Astrocyte (in vitro differentiated cells and primary cell): Measurements from ENCODE around the gene R3HDML. TPM values are rescaled to one million over a fixed set of nuclear protein-coding genes. Genes with fewer than 3 reads are reported as not detected.

Experiments
- DNase-seq: peaks from one replicate; pipeline ENCODE4 v3.0.0-alpha.2; 2010; ENCODE audit warnings: low read depth
- FAIRE-seq: peaks from 2 replicates; lab custom pipeline; 2011; peaks lifted over from hg19 to GRCh38; lab: Jason Lieb, UNC
- H2AFZ ChIP-seq: 2 replicates; pipeline ENCODE4 v1.6.0; 2012; ENCODE audit warnings: low read depth, low read length, inconsistent platforms
- H3K27ac ChIP-seq: 2 replicates; pipeline ENCODE4 v1.5.1; 2011; ENCODE audit warnings: low read depth, low read length, inconsistent platforms
- H3K27me3 ChIP-seq: 2 replicates; pipeline ENCODE4 v1.6.0; 2011; ENCODE audit warnings: low read length, inconsistent platforms; ENCODE audit not compliant: insufficient read depth
- H3K36me3 ChIP-seq: 2 replicates; pipeline ENCODE4 v1.5.1; 2011; ENCODE audit warnings: low read length, inconsistent platforms; ENCODE audit not compliant: insufficient read depth
- H3K4me1 ChIP-seq: 2 replicates; pipeline ENCODE4 v1.5.1; 2011; ENCODE audit warnings: low read length, inconsistent platforms; ENCODE audit not compliant: insufficient read depth
- H3K4me2 ChIP-seq: 2 replicates; pipeline ENCODE4 v1.6.0; 2012; ENCODE audit warnings: low read length, inconsistent platforms
- H3K4me3 ChIP-seq: 2 replicates; pipeline ENCODE4 v1.5.1; 2011; ENCODE audit warnings: low read depth, mild to moderate bottlenecking, low read length, inconsistent platforms; ENCODE audit not compliant: insufficient read depth
- H3K79me2 ChIP-seq: 2 replicates; pipeline ENCODE4 v1.6.0; 2012; ENCODE audit warnings: mild to moderate bottlenecking, low read length, inconsistent platforms; ENCODE audit not compliant: insufficient read depth
- H3K9ac ChIP-seq: 2 replicates; pipeline ENCODE4 v1.6.0; 2012; ENCODE audit warnings: mild to moderate bottlenecking, low read length, inconsistent platforms
- H3K9me3 ChIP-seq: 2 replicates; pipeline ENCODE4 v1.5.1; 2012; ENCODE audit warnings: low read depth, mild to moderate bottlenecking, low read length, inconsistent platforms; ENCODE audit not compliant: insufficient read depth
- H4K20me1 ChIP-seq: 2 replicates; pipeline ENCODE4 v1.6.0; 2012; ENCODE audit warnings: low read length, inconsistent platforms; ENCODE audit not compliant: insufficient read depth
- H3K27ac Mint-ChIP-seq: one replicate; pipeline ENCODE4 v1.8.0; 2021; ENCODE audit warnings: mild to moderate bottlenecking, mixed read lengths; ENCODE audit not compliant: unreplicated experiment
- H3K27me3 Mint-ChIP-seq: one replicate; pipeline ENCODE4 v1.8.0; 2021; ENCODE audit warnings: low read depth, mixed read lengths; ENCODE audit not compliant: unreplicated experiment
- H3K36me3 Mint-ChIP-seq: one replicate; pipeline ENCODE4 v1.8.0; 2021; ENCODE audit warnings: low read depth, mixed read lengths; ENCODE audit not compliant: unreplicated experiment
- H3K4me1 Mint-ChIP-seq: one replicate; pipeline ENCODE4 v1.8.0; 2021; ENCODE audit warnings: low read depth, mixed read lengths; ENCODE audit not compliant: unreplicated experiment
- H3K4me3 Mint-ChIP-seq: one replicate; pipeline ENCODE4 v1.8.0; 2021; ENCODE audit warnings: mild to moderate bottlenecking, moderate library complexity, mixed read lengths; ENCODE audit not compliant: unreplicated experiment
- H3K9me3 Mint-ChIP-seq: one replicate; pipeline ENCODE4 v1.8.0; 2021; ENCODE audit warnings: mild to moderate bottlenecking, mixed read lengths; ENCODE audit not compliant: unreplicated experiment
- EZH2 ChIP-seq: IDR thresholded peaks from 2 replicates; pipeline ENCODE4 v1.6.1; 2012; ENCODE audit warnings: mild to moderate bottlenecking, low read length, inconsistent platforms; ENCODE audit not compliant: insufficient read depth
- total RNA-seq: library from RNA; stranded (reverse); gene quantifications from 2 replicates; pipeline ENCODE4 v1.2.1, GENCODE V29; 2021
- TF ChIP-seq, protein P1 (sequence below): IDR thresholded peaks from 2 replicates; pipeline ENCODE4 v1.5.1; 2011; ENCODE audit warnings: low read depth, mild to moderate bottlenecking, inconsistent platforms, low read length, moderate library complexity; ENCODE audit not compliant: insufficient read depth

Gene R3HDML
- total RNA-seq, 1 donor from 2014 or later = 0.25 TPM

DNA sequence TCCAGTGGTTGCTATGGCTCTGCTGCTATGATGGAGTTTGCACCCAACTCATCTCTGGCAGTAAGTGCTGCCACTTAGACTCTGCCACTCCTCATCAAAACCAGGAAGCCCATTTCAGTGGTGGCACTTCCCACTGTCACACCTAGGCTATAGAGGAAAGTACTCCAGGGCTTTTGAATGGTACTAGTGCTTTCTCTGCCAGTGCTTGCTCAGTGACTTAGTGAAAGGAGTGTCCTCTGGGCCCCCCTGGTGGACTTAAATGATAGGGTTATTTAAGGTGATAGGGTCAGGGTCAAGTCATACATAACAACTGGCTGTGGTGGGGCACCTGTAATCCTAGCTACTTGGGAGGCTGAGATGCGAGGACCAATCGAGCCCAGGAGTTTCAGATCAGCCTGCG is 48.6 kb upstream of the R3HDML start:
- peaks cover 7% of the 10 kb centered on the region for H3K9me3 Mint-ChIP-seq
- H3K4me3 Mint-ChIP-seq = no peak overlapping the region
- Histone ChIP-seq H4K20me1 (no peaks in the 10 kb centered on the region), H3K36me3 (no peaks in the 10 kb centered on the region), H3K4me3 (no peak overlapping the region), H3K79me2 (no peaks in the 10 kb centered on the region), H3K9ac (no peak overlapping the region), H3K27ac (no peak overlapping the region), H3K4me2 (no peak overlapping the region), H3K9me3 (no peaks in the 10 kb centered on the region), H3K27me3 (no peaks in the 10 kb centered on the region), H2AFZ (no peak overlapping the region), H3K4me1 (no peaks in the 10 kb centered on the region)
- FAIRE-seq (no peak), DNase-seq (no peak)
- H3K27me3 Mint-ChIP-seq = peaks cover 22% of the 10 kb centered on the region
- no peak overlapping the region for H3K27ac Mint-ChIP-seq
- TF ChIP-seq EZH2 = no peak
- TF ChIP-seq, protein P1, sequence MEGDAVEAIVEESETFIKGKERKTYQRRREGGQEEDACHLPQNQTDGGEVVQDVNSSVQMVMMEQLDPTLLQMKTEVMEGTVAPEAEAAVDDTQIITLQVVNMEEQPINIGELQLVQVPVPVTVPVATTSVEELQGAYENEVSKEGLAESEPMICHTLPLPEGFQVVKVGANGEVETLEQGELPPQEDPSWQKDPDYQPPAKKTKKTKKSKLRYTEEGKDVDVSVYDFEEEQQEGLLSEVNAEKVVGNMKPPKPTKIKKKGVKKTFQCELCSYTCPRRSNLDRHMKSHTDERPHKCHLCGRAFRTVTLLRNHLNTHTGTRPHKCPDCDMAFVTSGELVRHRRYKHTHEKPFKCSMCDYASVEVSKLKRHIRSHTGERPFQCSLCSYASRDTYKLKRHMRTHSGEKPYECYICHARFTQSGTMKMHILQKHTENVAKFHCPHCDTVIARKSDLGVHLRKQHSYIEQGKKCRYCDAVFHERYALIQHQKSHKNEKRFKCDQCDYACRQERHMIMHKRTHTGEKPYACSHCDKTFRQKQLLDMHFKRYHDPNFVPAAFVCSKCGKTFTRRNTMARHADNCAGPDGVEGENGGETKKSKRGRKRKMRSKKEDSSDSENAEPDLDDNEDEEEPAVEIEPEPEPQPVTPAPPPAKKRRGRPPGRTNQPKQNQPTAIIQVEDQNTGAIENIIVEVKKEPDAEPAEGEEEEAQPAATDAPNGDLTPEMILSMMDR = no peak
- H3K36me3 Mint-ChIP-seq = peaks cover 10% of the 10 kb centered on the region
- peaks cover 4% of the 10 kb centered on the region for H3K4me1 Mint-ChIP-seq

DNA sequence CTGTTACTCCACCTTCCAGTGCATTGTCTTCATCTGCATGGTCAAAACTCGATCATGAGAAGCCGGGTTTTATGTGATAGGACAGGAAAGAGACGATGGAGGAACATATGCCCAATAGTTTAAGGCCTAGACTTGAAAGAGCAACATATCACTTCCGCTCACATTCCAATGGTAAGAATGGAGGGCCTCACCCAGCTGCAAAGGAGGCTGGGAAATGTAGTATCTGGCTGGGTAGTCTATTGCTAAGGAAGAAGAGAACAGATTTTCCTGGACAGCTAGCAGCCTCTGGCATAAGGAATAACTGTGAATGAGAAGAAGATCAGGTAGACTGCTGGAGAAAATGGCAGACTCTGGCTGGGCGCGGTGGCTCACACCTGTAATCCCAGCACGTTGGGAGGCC is 45.1 kb upstream of the R3HDML start:
- Mint-ChIP-seq H3K9me3 (peaks cover 7% of the 10 kb centered on the region), H3K27ac (no peak overlapping the region), H3K36me3 (peaks cover 10% of the 10 kb centered on the region), H3K4me1 (no peaks in the 10 kb centered on the region), H3K4me3 (no peak overlapping the region), H3K27me3 (peaks cover 14% of the 10 kb centered on the region)
- Histone ChIP-seq H3K27me3 (no peaks in the 10 kb centered on the region), H3K9ac (no peak overlapping the region), H3K4me3 (no peak overlapping the region), H3K79me2 (no peaks in the 10 kb centered on the region), H2AFZ (no peak overlapping the region), H3K36me3 (no peaks in the 10 kb centered on the region), H4K20me1 (no peaks in the 10 kb centered on the region), H3K4me2 (no peak overlapping the region), H3K4me1 (no peaks in the 10 kb centered on the region), H3K27ac (no peak overlapping the region), H3K9me3 (no peaks in the 10 kb centered on the region)
- TF ChIP-seq, protein P1 = no peak
- no peak for TF ChIP-seq EZH2
- FAIRE-seq (no peak), DNase-seq (no peak)

DNA sequence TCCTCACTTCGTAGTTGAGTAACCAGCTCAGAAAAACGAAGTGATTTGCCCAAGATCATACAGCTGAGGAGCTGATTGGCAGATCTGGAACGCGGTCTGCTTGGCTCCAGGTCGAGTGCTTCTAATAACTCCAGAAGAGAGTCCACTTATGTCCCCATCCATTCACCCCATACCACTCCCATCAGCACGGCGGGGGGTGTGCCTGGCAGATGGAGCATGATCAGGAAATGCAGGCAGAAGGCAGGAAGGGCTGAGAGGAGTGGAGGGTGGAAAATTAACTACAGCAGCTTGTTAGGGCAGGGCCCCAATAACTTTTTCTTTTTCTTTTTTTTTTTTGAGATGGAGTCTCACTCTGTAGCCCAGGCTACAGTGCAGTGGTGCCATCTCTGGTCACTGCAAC is 40.8 kb upstream of the R3HDML start:
- no peaks in the 10 kb centered on the region for H3K9me3 ChIP-seq
- DNase-seq = no peak
- H3K4me2 ChIP-seq = no peak overlapping the region
- H3K36me3 Mint-ChIP-seq = peaks cover 2% of the 10 kb centered on the region
- no peak overlapping the region for H3K27ac Mint-ChIP-seq
- H3K4me1 Mint-ChIP-seq = no peaks in the 10 kb centered on the region
- no peak overlapping the region for H3K4me3 Mint-ChIP-seq
- TF ChIP-seq, protein P1 = no peak
- TF ChIP-seq EZH2 = no peak
- peaks cover 1% of the 10 kb centered on the region for H3K9me3 Mint-ChIP-seq
- H3K27ac ChIP-seq = no peak overlapping the region
- no peak overlapping the region for H3K4me3 ChIP-seq
- FAIRE-seq = no peak
- no peak overlapping the region for H3K9ac ChIP-seq
- H3K4me1 ChIP-seq = no peaks in the 10 kb centered on the region
- peaks cover 6% of the 10 kb centered on the region for H4K20me1 ChIP-seq
- no peaks in the 10 kb centered on the region for H3K27me3 ChIP-seq
- peaks cover 5% of the 10 kb centered on the region for H3K27me3 Mint-ChIP-seq
- H2AFZ ChIP-seq = no peak overlapping the region
- H3K79me2 ChIP-seq = no peaks in the 10 kb centered on the region
- no peaks in the 10 kb centered on the region for H3K36me3 ChIP-seq
